ENCODE data around the gene LRRN2.

DNA sequence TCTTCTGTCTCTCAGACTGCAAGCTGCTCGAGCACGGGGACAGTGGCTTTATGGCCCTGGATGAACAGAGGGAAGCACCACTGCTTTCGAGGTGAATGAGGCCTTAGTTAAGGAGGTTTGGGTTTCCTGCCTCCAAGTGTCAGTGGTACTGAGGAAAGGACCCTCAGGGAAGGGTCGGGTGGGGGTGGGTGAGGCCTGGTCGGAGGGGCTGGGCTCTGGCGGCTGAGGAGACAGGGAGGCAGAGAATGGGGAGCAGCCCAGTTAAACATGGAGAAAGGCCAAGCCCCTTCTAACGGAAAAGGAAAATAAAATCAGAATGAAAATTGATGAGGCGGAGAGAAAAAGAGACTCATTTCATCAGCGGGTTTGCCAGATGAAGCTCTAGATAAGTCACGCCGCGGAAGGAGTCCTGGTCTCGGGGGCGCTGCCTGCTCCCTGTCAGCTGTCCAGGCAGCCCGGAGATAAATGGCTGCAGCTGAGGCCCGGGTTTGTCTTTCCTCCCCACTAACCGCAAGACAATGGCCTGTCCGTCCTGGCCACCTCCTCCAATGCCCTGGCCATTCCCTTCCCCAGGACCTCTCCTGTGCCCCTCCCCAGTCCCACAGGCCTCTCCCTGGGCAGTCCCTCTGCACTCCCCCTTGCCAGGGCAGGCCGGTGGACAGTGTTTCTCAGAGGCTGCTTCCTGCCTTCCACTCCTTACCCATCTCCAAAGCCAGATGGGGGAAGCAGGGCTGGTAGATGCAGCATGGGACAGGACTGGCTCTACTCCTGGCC lies 55.2 kb downstream of the LRRN2 start:
- TF ChIP-seq, protein P1, sequence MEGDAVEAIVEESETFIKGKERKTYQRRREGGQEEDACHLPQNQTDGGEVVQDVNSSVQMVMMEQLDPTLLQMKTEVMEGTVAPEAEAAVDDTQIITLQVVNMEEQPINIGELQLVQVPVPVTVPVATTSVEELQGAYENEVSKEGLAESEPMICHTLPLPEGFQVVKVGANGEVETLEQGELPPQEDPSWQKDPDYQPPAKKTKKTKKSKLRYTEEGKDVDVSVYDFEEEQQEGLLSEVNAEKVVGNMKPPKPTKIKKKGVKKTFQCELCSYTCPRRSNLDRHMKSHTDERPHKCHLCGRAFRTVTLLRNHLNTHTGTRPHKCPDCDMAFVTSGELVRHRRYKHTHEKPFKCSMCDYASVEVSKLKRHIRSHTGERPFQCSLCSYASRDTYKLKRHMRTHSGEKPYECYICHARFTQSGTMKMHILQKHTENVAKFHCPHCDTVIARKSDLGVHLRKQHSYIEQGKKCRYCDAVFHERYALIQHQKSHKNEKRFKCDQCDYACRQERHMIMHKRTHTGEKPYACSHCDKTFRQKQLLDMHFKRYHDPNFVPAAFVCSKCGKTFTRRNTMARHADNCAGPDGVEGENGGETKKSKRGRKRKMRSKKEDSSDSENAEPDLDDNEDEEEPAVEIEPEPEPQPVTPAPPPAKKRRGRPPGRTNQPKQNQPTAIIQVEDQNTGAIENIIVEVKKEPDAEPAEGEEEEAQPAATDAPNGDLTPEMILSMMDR (IDR thresholded peaks at IDR 0.05; ENCODE audit: control extremely low read depth in 1 of 3, insufficient read depth in 1 of 3, low read depth in 1 of 3, low read length in 3 of 3) = no peak
- TF ChIP-seq EP300 (IDR thresholded peaks at IDR 0.05; ENCODE audit: borderline replicate concordance in 1 of 2, low read depth in 2 of 2, low read length in 2 of 2) (no peak), RXRA (IDR thresholded peaks at IDR 0.05; ENCODE audit: insufficient read depth, low read depth, low read length) (no peak), POLR2AphosphoS5 (IDR thresholded peaks at IDR 0.05; ENCODE audit: low read depth, low read length) (no peak), JUN (IDR thresholded peaks at IDR 0.05; ENCODE audit: low read depth, low read length) (no peak), EZH2 (IDR thresholded peaks at IDR 0.05; ENCODE audit: low read depth, low read length, severe bottlenecking) (no peak), TAF1 (IDR thresholded peaks at IDR 0.05; ENCODE audit: low read depth, low read length) (no peak), TBP (IDR thresholded peaks at IDR 0.05; ENCODE audit: low read depth, low read length) (no peak), MAFK (IDR thresholded peaks at IDR 0.05; ENCODE audit: low read depth, low read length) (no peak), POLR2A (IDR thresholded peaks at IDR 0.05; ENCODE audit: control extremely low read depth in 1 of 2, low read depth in 2 of 2, low read length in 2 of 2) (no peak), CEBPB (IDR thresholded peaks at IDR 0.05; ENCODE audit: low read depth, low read length) (no peak), JUND (IDR thresholded peaks at IDR 0.05; ENCODE audit: low read length) (no peak)
- TF ChIP-seq, protein P2, sequence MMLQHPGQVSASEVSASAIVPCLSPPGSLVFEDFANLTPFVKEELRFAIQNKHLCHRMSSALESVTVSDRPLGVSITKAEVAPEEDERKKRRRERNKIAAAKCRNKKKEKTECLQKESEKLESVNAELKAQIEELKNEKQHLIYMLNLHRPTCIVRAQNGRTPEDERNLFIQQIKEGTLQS (IDR thresholded peaks at IDR 0.05; ENCODE audit: insufficient read depth, low read depth, low read length) = no peak
- TF ChIP-seq, protein P3, sequence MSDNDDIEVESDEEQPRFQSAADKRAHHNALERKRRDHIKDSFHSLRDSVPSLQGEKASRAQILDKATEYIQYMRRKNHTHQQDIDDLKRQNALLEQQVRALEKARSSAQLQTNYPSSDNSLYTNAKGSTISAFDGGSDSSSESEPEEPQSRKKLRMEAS (IDR thresholded peaks at IDR 0.05) = no peak
